ENCODE data around the gene SPEM1. TPM values are rescaled to one million over a fixed set of nuclear protein-coding genes. Genes with fewer than 3 reads are reported as not detected.
"Not testable (repeated sequence)": the region's sequence is repeated elsewhere in the genome, so short reads cannot be mapped to it uniquely, and the experiment has no call there.

Gene SPEM1
- total RNA-seq, 1 donor from 2014 or later, result not detected

DNA sequence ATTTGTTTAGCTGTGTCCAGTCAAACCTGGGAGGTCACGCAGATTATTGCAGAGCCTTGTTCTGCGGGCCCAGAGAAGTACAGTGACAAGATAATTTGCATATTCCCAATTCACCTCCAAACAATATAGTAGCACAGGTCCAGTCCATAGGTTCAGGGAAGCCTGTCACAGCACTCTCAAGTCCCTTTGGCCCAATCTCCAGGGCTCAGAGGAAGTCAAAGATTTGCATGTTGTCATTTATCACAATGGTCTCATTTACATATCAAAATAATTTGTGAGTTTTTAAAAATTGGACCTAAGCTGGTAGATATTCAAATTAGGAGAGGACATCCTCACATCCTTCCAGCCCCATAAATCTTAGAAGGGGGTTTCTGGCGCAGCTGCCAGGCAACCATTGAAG is 47.4 kb downstream of the SPEM1 start:
- no peak for ATAC-seq
- TF ChIP-seq, protein P1, sequence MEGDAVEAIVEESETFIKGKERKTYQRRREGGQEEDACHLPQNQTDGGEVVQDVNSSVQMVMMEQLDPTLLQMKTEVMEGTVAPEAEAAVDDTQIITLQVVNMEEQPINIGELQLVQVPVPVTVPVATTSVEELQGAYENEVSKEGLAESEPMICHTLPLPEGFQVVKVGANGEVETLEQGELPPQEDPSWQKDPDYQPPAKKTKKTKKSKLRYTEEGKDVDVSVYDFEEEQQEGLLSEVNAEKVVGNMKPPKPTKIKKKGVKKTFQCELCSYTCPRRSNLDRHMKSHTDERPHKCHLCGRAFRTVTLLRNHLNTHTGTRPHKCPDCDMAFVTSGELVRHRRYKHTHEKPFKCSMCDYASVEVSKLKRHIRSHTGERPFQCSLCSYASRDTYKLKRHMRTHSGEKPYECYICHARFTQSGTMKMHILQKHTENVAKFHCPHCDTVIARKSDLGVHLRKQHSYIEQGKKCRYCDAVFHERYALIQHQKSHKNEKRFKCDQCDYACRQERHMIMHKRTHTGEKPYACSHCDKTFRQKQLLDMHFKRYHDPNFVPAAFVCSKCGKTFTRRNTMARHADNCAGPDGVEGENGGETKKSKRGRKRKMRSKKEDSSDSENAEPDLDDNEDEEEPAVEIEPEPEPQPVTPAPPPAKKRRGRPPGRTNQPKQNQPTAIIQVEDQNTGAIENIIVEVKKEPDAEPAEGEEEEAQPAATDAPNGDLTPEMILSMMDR (IDR thresholded peaks at IDR 0.05), result no peak
- no peak for DNase-seq
- no peak overlapping the region for H3K4me3 ChIP-seq
- no peaks in the 10 kb centered on the region for H3K9me3 ChIP-seq
- no peaks in the 10 kb centered on the region for H3K27me3 ChIP-seq (ENCODE audit: low read depth)
- intact Hi-C loops (cut with DNase I), result no loop called here
- peaks cover 43% of the 10 kb centered on the region for H3K36me3 ChIP-seq
- H3K4me1 ChIP-seq, result peaks cover 61% of the 10 kb centered on the region
- peak overlapping the region; percentile 61 for H3K27ac ChIP-seq

GRCh38 chr17:7468290-7468689 is 48.2 kb downstream of the SPEM1 start:
- no peaks in the 10 kb centered on the region for H3K9me3 ChIP-seq
- H3K36me3 ChIP-seq, result peaks cover 36% of the 10 kb centered on the region
- no peak overlapping the region for H3K4me3 ChIP-seq
- no peaks in the 10 kb centered on the region for H3K27me3 ChIP-seq (ENCODE audit: low read depth)
- TF ChIP-seq, protein P1 (IDR thresholded peaks at IDR 0.05), result no peak
- peaks cover 61% of the 10 kb centered on the region for H3K4me1 ChIP-seq
- ATAC-seq (no peak), DNase-seq (no peak)
- peak overlapping the region; percentile 37 for H3K27ac ChIP-seq
- intact Hi-C loops (cut with DNase I), result no loop called here

DNA sequence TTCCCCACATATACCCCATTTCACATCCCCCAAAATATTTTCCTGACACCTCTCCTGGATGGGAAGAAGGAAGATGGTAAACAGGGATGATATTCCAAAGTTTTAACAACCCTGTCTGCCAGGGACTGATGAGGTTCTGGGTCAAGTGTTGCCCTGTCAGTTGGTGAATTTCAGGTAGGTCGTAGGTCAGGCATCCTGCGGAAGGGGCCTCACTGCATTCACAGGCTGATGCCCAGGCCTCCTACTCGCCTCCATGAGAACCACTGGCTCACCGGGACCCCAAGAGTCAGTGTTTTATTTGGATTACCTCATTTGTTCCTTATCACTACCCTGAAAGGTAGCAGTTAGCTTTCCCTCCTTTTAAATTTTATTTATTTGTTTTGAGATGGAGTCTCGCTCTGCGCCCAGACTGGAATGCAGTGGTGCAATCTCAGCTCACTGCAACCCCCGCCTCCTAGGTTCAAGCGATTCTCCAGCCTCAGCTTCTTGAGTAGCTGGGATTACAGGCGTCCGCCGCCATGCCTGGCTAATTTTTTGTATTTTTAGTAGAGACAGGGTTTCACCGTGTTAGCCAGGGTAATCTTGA is 48.8 kb downstream of the SPEM1 start:
- intact Hi-C loops (cut with DNase I), result no loop called here
- Histone ChIP-seq H3K4me1 (peaks cover 61% of the 10 kb centered on the region), H3K27ac (peak overlapping the region; percentile 37), H3K9me3 (no peaks in the 10 kb centered on the region), H3K36me3 (peaks cover 29% of the 10 kb centered on the region), H3K27me3 (ENCODE audit: low read depth) (no peaks in the 10 kb centered on the region), H3K4me3 (no peak overlapping the region)
- TF ChIP-seq, protein P1 (IDR thresholded peaks at IDR 0.05), result no peak
- ATAC-seq (peak in 1 of 2 donors; percentile 20), DNase-seq (no peak)

GRCh38 chr17:7469843-7470242 is 49.7 kb downstream of the SPEM1 start:
- DNase-seq; H3K27ac ChIP-seq; H3K4me3 ChIP-seq; H3K27me3 ChIP-seq (ENCODE audit: low read depth); intact Hi-C loops (cut with DNase I); ATAC-seq; H3K9me3 ChIP-seq: not testable (repeated sequence)
- Histone ChIP-seq H3K36me3 (peaks cover 22% of the 10 kb centered on the region), H3K4me1 (peaks cover 69% of the 10 kb centered on the region)

DNA sequence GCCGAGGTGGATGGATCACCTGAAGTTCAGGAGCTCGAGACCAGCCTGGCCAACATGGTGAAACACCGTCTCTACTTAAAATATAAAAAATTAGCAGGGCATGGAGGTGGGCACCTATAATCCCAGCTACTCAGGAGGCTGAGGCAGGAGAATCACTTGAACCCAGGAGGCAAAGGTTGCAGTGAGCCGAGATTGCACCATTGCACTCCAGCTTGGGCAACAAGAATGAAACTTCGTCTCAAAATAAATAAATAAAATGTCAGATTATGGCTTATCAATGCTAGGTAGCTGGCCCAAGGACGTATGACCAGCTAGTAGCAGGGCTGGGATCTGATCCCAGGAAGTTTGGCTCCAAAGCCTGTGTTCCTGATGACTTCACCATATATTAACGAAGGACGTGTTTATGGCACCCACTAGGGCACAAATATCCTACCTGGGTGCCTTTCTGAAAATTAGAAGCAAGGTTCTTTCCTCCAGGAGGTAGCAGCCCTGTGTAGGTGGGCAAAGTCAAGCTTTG is 50.4 kb downstream of the SPEM1 start:
- H3K9me3 ChIP-seq; H3K4me3 ChIP-seq; H3K27me3 ChIP-seq (ENCODE audit: low read depth); ATAC-seq; DNase-seq; intact Hi-C loops (cut with DNase I): not testable (repeated sequence)
- H3K27ac ChIP-seq, result peak overlapping the region; percentile 4
- peaks cover 18% of the 10 kb centered on the region for H3K36me3 ChIP-seq
- H3K4me1 ChIP-seq, result peaks cover 76% of the 10 kb centered on the region

Other genes starting within 250 kb of the SPEM1 start
- gene ASGR1, start 241.0 kb upstream of the SPEM1 start, total RNA-seq, result 5.1 TPM
- 29.3 TPM for gene DLG4, start 200.5 kb upstream of the SPEM1 start, total RNA-seq
- 576 TPM for gene ACADVL, start 200.4 kb upstream of the SPEM1 start, total RNA-seq
- 46.4 TPM for gene DVL2, start 185.8 kb upstream of the SPEM1 start, total RNA-seq
- gene PHF23, start 180.9 kb upstream of the SPEM1 start, total RNA-seq, result 33.9 TPM
- gene GABARAP, start 177.9 kb upstream of the SPEM1 start, total RNA-seq, result 587 TPM
- 140 TPM for gene CTDNEP1, start 168.6 kb upstream of the SPEM1 start, total RNA-seq
- gene ELP5, start 168.1 kb upstream of the SPEM1 start, total RNA-seq, result 33.2 TPM
- 98.7 TPM for gene CLDN7, start 157.8 kb upstream of the SPEM1 start, total RNA-seq
- 1.1 TPM for gene SLC2A4, start 138.6 kb upstream of the SPEM1 start, total RNA-seq
- gene YBX2, start 125.7 kb upstream of the SPEM1 start, total RNA-seq, result 0.41 TPM
- gene EIF5A, start 112.7 kb upstream of the SPEM1 start, total RNA-seq, result 216 TPM
- 66.6 TPM for gene GPS2, start 105.0 kb upstream of the SPEM1 start, total RNA-seq
- gene NEURL4, start 91.0 kb upstream of the SPEM1 start, total RNA-seq, result 35.2 TPM
- 26.5 TPM for gene ACAP1, start 83.8 kb upstream of the SPEM1 start, total RNA-seq
- 11.0 TPM for gene KCTD11, start 68.2 kb upstream of the SPEM1 start, total RNA-seq
- not detected for gene TMEM95, start 65.2 kb upstream of the SPEM1 start, total RNA-seq
- gene TNK1, start 39.2 kb upstream of the SPEM1 start, total RNA-seq, result 4.1 TPM
- 27.1 TPM for gene PLSCR3, start 25.8 kb upstream of the SPEM1 start, total RNA-seq
- 51.2 TPM for gene TMEM256, start 16.2 kb upstream of the SPEM1 start, total RNA-seq
- 9.5 TPM for gene NLGN2, start 12.5 kb upstream of the SPEM1 start, total RNA-seq
- gene SPEM2, start 5.3 kb downstream of the SPEM1 start, total RNA-seq, result not detected
- gene SPEM3, start 8.5 kb downstream of the SPEM1 start, total RNA-seq, result not detected
- 8.1 TPM for gene TMEM102, start 15.1 kb downstream of the SPEM1 start, total RNA-seq
- 1.2 TPM for gene FGF11, start 19.2 kb downstream of the SPEM1 start, total RNA-seq
- 8.4 TPM for gene CHRNB1, start 24.7 kb downstream of the SPEM1 start, total RNA-seq
- 79.0 TPM for gene ZBTB4, start 59.3 kb downstream of the SPEM1 start, total RNA-seq
- gene SLC35G6, start 61.1 kb downstream of the SPEM1 start, total RNA-seq, result not detected
- gene POLR2A, start 64.0 kb downstream of the SPEM1 start, total RNA-seq, result 101 TPM
- 91.3 TPM for gene TNFSF12, start 128.7 kb downstream of the SPEM1 start, total RNA-seq
- 161 TPM for gene TNFSF13, start 138.4 kb downstream of the SPEM1 start, total RNA-seq
- 87.0 TPM for gene SENP3, start 141.6 kb downstream of the SPEM1 start, total RNA-seq
- 667 TPM for gene CD68, start 159.3 kb downstream of the SPEM1 start, total RNA-seq
- 55.3 TPM for gene MPDU1, start 163.5 kb downstream of the SPEM1 start, total RNA-seq
- gene SOX15, start 169.8 kb downstream of the SPEM1 start, total RNA-seq, result 0.47 TPM
- 36.0 TPM for gene FXR2, start 194.6 kb downstream of the SPEM1 start, total RNA-seq
- gene SAT2, start 207.5 kb downstream of the SPEM1 start, total RNA-seq, result 86.3 TPM
- gene SHBG, start 209.8 kb downstream of the SPEM1 start, total RNA-seq, result not detected
- 3.1 TPM for gene ATP1B2, start 230.6 kb downstream of the SPEM1 start, total RNA-seq